ENCODE results near the gene RAD21L1.

RAD21L1 gene

GRCh38 chr20:1180949-1181348, 44.9 kb upstream of the RAD21L1 start:
- Histone ChIP-seq H3K9ac (no peak overlapping the region), H2AFZ (ENCODE audit: low read depth) (no peak overlapping the region), H3K27me3 (ENCODE audit: insufficient read depth, low read depth) (no peaks in the 10 kb centered on the region), H3K4me2 (no peak overlapping the region), H3K4me3 (IDR thresholded peaks at IDR 0.05; ENCODE audit: insufficient read depth, low read depth, low read length) (no peak overlapping the region), H4K20me1 (ENCODE audit: insufficient read depth) (no peaks in the 10 kb centered on the region), H3K79me2 (ENCODE audit: insufficient read depth, low read depth) (no peaks in the 10 kb centered on the region), H3K36me3 (ENCODE audit: insufficient read depth) (no peaks in the 10 kb centered on the region), H3K27ac (no peak overlapping the region), H3K4me1 (ENCODE audit: low read depth, poor library complexity, severe bottlenecking) (peaks cover 2% of the 10 kb centered on the region)
- no peak for TF ChIP-seq CTCF (conservative IDR thresholded peaks at IDR 0.05; ENCODE audit: low read depth, low read length)

- Histone ChIP-seq H3K9ac (no peak overlapping the region), H3K4me3 (IDR thresholded peaks at IDR 0.05; ENCODE audit: insufficient read depth, low read depth, low read length) (no peak overlapping the region), H3K36me3 (ENCODE audit: insufficient read depth) (no peaks in the 10 kb centered on the region), H2AFZ (ENCODE audit: low read depth) (no peak overlapping the region), H3K27me3 (ENCODE audit: insufficient read depth, low read depth) (no peaks in the 10 kb centered on the region), H4K20me1 (ENCODE audit: insufficient read depth) (no peaks in the 10 kb centered on the region), H3K4me1 (ENCODE audit: low read depth, poor library complexity, severe bottlenecking) (peaks cover 4% of the 10 kb centered on the region), H3K4me2 (no peak overlapping the region), H3K27ac (no peak overlapping the region), H3K79me2 (ENCODE audit: insufficient read depth, low read depth) (no peaks in the 10 kb centered on the region)
- TF ChIP-seq CTCF (conservative IDR thresholded peaks at IDR 0.05; ENCODE audit: low read depth, low read length) = no peak
These were observed 43.7 kb upstream of the RAD21L1 start for GRCh38 chr20:1182106-1182505.

- no peak for TF ChIP-seq CTCF (conservative IDR thresholded peaks at IDR 0.05; ENCODE audit: low read depth, low read length)
- no peak overlapping the region for H3K4me3 ChIP-seq (IDR thresholded peaks at IDR 0.05; ENCODE audit: insufficient read depth, low read depth, low read length)
- no peaks in the 10 kb centered on the region for H3K79me2 ChIP-seq (ENCODE audit: insufficient read depth, low read depth)
- no peak overlapping the region for H3K4me2 ChIP-seq
- no peaks in the 10 kb centered on the region for H4K20me1 ChIP-seq (ENCODE audit: insufficient read depth)
- no peak overlapping the region for H3K9ac ChIP-seq
- no peaks in the 10 kb centered on the region for H3K27me3 ChIP-seq (ENCODE audit: insufficient read depth, low read depth)
- H3K4me1 ChIP-seq (ENCODE audit: low read depth, poor library complexity, severe bottlenecking) = peaks cover 4% of the 10 kb centered on the region
- no peak overlapping the region for H2AFZ ChIP-seq (ENCODE audit: low read depth)
- no peak overlapping the region for H3K27ac ChIP-seq
- no peaks in the 10 kb centered on the region for H3K36me3 ChIP-seq (ENCODE audit: insufficient read depth)
These were observed 42.7 kb upstream of the RAD21L1 start for GRCh38 chr20:1183153-1183552.

GRCh38 chr20:1184260-1184637, 41.6 kb upstream of the RAD21L1 start:
- TF ChIP-seq CTCF (conservative IDR thresholded peaks at IDR 0.05; ENCODE audit: low read depth, low read length) = no peak
- Histone ChIP-seq H3K27me3 (ENCODE audit: insufficient read depth, low read depth) (no peaks in the 10 kb centered on the region), H3K36me3 (ENCODE audit: insufficient read depth) (no peaks in the 10 kb centered on the region), H3K4me2 (no peak overlapping the region), H3K79me2 (ENCODE audit: insufficient read depth, low read depth) (no peaks in the 10 kb centered on the region), H3K27ac (no peak overlapping the region), H3K4me3 (IDR thresholded peaks at IDR 0.05; ENCODE audit: insufficient read depth, low read depth, low read length) (no peak overlapping the region), H3K9ac (no peak overlapping the region), H3K4me1 (ENCODE audit: low read depth, poor library complexity, severe bottlenecking) (peaks cover 4% of the 10 kb centered on the region), H4K20me1 (ENCODE audit: insufficient read depth) (no peaks in the 10 kb centered on the region), H2AFZ (ENCODE audit: low read depth) (no peak overlapping the region)
